NCI-H1092 treated with DMSO at 0.1 percent for 48 hours (cell line): ENCODE measurements around the gene IGSF9B.

Experiments used
- DNase-seq: peaks from one replicate; lab custom pipeline; 2025; lab: John Stamatoyannopoulos, UW

Gene IGSF9B

DNA sequence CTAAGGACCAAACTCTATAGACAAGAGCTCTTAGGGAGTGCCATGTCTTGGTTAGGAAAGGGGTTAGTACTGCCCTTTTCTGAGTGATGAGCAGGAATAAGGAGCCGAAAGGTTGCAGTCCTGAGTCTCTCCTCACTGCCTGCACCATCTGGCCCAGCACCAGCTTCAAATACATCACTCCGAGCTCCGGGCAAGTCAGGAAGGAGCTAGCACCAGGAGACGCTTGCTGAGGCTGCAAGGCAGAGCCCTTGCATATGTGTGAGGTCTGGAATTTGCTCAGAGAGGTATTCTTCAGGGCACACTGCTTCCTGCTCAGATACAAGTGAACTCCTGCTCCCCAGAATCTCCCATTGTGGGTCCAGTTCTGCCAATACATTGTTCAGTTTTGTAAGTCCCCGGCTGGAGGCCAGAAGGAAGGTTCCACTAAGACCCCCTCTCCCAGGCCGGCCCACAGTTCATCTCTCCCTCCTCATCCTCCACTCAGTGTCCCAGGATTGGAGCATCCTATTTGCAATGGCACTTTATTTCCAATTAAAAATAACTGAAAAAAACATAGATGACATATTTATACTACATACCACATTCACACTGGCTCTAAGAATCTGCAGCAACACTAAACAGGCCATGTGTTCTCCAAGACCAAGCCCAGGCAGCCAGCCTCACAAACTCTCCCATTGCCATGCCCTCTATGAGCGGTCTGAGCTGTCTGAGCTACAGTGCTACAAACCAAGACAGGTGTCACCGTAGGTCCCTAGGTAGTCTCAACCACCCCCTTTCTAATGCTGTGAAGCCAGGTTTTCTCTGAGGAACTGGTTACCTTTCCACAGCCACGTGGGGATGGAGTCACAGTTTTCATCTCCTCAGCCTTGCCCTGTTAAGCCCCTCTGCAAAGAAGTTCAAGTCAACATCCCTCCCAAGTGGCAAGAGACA lies 56.3 kb downstream of the IGSF9B start:
- no peak for DNase-seq

DNA sequence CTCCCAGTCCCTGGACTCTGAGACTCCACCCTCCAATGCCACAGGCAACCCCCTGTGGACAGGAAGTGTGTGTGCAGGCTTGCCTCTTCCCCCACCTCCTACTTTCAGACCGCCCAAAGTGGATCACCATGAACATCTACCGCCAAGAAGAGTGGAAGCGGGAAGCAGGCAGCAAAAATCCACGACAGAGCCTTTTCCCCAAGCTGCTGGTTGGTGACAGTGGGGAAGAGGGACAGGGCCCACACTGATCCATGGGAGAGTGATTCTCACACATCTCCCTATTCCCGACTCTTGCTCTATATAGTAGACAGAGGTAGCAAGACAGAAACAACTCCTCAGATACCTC lies 58.0 kb downstream of the IGSF9B start:
- no peak for DNase-seq

DNA sequence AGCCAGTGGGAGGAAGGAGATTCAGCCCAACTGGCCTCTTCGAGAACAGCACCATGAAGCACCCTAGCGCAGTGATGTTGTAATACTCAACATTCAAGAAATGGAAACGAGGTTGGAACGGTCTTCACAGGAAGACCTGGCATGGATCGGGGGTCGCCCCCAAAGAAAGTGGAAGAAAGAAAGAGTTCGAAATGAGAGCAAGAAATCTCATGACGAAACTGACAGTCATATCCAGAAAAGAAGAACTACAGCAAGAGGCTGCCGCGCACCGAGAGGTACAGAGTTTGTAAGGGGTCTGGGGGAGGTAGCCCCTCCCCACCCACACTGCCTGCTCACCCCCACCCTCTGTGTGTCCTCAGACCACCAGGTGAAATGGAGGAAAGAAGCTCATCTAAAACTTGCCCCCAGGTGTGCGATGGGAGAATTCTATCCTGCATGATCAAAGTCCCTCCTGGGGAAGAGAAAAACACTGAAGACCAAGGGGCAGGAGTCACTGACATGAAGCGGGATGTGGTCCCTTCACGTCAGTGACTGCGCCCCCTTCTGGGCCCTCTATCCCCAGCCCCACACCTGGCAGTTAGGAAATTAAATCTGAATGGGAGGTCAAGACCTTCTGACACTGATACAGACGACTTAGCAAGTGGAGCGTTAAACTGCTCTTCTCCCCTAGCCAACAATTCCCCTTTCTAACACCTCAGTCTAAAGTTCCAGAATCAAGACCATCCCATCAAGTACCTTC lies 58.6 kb downstream of the IGSF9B start:
- no peak for DNase-seq

GRCh38 chr11:133897331-133897650 lies 59.5 kb downstream of the IGSF9B start:
- no peak for DNase-seq

- DNase-seq, result no peak
Observed at GRCh38 chr11:133896642-133897330, 60.0 kb downstream of the IGSF9B start.

GRCh38 chr11:133896028-133896427 lies 60.7 kb downstream of the IGSF9B start:
- DNase-seq, result no peak

- no peak for DNase-seq
Observed at GRCh38 chr11:133895551-133895950, 61.2 kb downstream of the IGSF9B start.

GRCh38 chr11:133895061-133895479 lies 61.7 kb downstream of the IGSF9B start:
- no peak for DNase-seq

DNA sequence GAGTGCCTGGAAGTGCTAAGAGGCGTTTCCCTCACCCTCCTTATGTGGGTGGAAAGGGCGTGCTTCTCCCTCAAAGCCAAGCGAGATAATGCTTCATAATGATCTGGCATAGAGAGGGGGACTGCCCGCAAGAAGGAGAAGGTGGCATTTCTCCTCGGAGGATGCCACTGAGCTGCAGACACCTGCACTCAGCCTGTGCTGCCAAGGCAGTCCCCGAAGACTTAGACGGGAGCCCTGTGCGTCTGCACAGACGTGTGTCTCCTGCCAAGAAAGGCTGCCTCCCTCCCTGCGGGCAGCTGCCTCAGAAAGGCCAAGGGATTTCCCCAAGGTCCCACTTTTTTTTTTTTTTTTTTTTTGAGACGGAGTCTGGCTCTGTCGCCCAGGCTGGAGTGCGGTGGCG lies 63.4 kb downstream of the IGSF9B start:
- no peak for DNase-seq

DNA sequence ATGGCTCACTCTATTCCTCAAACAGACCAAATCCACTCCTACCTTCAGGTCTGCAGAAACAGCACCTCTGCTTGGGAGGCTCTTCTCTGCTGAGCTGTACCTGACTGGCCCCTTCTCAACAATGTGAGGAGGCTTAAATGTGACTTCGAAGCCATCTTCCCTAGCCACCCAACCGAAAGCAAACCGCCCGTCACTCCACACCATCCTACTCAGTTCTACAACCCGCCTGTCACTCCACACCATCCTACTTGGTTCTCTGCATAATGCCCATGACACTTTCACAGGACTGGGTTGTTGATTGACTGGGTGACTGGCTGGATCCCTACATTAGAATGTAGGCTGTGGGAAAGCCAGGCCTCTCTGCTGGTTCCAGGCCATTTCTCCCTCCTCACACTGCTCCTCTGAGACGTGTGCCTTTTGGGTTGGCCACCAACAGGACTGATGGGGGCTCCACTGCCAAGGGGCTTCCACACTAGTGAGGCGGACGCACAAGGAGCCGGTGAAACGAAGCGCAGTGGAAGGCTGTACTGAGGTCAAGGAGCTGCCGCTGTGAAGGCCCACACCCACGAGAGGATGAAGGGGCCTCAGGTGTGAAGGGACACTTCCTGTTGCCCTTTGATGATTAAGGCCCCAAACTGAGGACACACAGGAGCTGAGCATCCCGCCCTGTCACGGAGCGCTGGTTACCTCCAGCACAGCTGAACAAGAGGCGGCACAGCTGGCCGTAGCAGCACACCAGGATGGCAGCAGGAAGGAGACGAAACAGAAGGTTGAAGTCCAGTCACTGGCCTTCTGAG lies 64.0 kb downstream of the IGSF9B start:
- DNase-seq, result no peak

DNA sequence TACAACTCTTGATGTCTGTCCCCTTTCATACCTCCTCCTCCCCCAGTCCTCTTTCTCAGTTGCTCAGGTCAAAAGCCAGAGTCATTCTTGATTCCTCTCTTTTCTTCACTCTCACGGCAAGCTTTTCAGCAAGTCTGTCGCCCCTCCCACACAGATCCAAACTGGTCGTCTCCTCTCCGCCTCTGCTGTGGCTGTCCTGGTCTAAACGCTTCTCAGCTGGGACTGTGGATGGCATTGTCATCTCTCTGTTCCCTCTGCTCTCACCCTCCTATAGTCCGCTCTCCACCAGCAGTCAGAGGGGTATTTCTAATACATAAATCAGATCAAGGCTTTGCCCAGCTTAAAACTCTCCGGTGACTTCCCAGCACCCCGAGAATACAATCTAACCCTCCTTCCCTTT lies 64.6 kb downstream of the IGSF9B start:
- no peak for DNase-seq

DNA sequence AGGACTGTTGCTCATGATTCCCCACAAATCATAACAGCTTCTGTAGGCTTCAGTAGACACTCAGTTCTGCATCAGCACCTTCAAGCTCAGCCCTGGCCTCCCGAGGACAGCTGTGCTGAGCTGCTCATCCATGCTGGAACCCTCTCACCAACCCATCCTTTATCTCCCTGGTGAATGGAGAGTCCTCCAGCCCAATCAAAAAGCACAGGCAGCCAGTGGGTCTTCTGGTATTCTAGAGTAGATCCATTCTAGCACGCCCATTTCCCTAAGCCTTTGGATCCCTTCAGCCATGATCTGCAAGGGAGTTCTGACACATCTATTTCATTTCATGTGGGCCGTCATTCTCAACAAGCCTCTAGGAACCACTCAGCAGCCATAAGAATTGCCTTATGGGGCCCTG lies 66.9 kb downstream of the IGSF9B start:
- DNase-seq, result no peak

DNA sequence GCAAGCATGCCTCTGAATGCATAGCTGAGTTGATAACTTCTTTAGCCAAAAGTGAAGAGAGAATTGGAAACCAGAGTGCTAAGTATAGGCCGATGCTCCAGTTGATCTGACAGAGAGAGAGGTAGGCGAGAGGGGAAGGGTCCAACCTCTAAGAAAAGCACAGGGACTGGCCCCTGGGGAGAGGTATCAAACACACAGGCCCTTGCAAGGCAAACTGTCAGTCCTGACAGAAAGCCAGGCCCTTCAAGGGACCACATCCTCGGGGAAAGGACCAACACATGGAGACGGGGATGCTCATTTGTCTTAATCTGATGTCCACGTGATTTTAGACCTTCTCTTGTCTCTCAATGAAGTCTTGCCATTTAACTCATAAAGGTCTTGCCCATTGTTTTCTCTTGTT lies 67.6 kb downstream of the IGSF9B start:
- DNase-seq, result no peak

DNA sequence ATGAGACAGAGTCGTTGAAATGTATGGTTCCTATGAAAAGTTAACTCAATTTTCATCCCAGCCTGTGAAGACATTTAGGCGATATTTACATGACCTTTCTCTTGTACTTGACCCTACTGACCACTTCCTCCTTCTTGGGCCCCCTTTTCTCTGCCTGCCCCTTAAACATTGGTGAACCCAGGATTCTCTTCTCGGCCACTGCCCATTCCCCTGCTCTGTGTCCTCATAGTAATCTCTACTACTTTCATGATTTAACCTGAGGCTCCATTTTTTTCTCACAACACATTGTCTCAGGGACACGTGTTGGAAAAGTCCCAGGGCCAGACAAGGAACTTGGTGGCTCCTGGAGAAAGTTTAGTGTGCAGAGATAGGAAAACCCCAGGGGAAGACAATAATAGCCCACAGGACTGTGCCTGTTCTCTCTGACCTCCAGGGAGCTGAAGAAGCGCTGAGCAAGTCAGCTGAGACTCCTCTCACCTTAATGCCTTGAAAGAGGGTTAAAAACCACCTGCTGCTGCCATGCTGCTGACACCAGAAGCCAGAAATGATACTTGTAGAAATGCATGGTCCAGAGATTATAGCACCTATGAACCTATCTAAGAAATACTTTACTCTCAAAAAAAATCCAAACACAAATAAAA lies 69.0 kb downstream of the IGSF9B start:
- DNase-seq, result no peak

DNA sequence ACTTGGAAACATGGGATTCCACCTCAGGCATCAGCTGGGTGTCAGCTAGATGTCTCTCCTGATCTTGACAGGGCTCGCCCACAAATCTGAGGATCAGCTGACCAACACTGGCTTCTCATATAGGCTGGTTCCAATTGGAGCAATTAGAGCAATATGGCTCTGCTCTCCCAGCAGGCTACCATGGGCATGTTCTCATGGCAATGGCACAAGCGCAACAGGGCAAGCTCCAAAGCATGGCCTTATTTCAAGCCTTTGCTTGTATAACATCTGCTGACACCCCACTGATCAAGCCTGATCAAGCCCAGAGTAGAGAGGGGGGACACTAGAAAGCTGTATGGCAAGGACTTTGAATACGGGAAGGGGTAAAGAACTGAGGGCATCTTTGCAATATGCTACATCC lies 70.7 kb downstream of the IGSF9B start:
- no peak for DNase-seq

DNA sequence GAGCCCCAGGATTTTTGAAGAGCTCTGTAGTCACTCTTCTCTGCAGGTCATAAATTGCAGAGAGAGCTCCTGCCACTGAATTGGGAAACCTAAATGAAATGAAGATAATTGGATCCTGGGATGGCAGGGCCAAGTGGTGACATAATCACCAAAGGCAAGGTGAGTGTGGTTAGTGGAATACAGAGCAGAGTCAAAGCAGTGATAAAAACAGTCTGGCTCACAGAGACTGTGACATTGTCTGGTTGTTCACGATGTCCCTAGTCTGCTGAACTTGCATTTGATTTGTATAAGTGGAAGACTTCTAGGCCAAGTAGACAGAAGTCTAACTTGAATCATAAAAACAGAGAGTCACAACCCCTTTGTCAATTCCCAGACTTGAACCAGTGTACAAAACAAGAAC lies 84.6 kb downstream of the IGSF9B start:
- DNase-seq, result no peak

DNA sequence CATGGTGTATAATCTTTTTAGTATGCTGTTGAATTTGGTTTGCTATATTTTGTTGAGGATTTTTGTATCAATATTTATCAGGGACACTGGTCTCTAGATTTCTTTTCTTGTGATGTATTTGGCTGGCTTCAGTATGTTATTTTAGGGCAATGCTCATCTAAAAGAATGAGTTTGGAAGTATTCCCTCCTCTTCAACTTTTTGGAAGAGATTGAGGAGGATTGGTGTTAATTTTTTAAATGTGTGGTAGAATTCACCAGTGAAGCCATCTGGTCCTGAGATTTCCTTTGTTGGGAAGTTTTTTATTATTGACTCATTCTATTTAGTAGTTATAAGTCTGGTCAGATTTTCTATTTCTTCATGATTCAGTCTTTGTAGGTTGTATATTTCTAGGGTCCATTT lies 89.3 kb downstream of the IGSF9B start:
- no peak for DNase-seq

GRCh38 chr11:133865466-133865865 lies 91.3 kb downstream of the IGSF9B start:
- no peak for DNase-seq

GRCh38 chr11:133864756-133865155 lies 92.0 kb downstream of the IGSF9B start:
- DNase-seq, result no peak

DNA sequence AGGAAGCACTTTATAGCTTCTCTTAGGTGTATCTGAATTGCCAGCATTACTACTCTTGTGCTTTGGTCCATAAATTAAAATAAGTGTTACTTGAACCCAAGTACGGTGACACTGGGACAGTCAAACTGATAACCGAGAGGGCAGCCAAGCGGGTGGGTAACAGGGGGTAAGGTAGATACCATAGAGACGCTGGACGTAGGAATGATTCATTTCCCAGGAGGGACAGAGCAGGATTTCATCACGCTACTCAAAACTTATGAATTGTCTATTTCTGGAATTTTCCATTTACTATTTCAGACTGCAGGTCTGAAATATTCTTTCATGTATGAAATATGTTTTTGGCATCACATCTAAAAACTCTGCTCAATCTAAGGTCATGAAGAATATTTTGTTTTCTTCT lies 96.6 kb downstream of the IGSF9B start:
- DNase-seq, result no peak
